Testis (tissue), 2 donors: ENCODE results near the gene EPHB1.

Experiments used
- CTCF ChIP-seq, 3 experiments: fragments of 450-650 bp in 2 of 3; fragments of 200-600 bp in 1 of 3; sonication (generic) in 1 of 3; IDR thresholded peaks; one replicate each; pipeline ENCODE4 v1.5.1; 2016 to 2019; ENCODE audit warnings: antibody characterized with exemption in 3 of 3, mild to moderate bottlenecking in 2 of 3, moderate library complexity in 1 of 3
- POLR2A ChIP-seq: fragments of 450-650 bp; IDR thresholded peaks from one replicate; pipeline ENCODE4 v1.6.1; 2017; ENCODE audit warnings: antibody characterized with exemption, mild to moderate bottlenecking, moderate library complexity

DNA sequence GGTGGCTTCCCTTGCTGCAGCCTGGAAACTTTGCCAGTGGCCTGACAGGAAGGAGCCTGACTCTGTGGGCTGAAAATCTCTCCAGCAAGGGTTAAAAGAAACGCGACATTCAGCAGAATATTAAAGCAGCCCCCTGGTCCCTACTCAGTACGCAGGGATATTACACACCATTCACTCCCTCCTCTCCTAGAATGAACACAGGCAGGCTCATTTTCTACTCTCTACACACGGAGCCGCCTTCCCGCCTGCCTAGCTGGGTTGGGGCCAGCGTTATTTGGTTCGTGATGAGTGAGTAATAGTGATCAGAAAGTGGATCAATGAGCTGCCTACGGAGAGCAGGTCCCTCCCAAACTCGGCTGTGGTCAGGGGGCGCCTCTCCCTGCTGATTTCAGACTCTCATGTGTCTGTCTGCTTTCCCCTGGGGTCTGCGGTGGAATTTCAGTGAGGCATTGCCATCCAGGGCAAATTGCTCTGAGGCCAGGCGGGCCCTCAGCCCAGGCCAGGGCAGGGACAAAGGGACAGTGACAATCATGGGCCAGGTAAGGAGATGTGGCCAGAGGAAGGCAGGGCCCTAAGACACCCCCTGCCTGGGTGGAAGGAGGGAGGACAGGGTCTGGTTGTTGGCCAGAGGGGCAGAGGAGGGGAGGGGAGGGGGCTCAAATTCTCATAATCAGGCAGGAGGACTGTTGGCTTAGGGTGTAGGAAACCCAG lies 2.8 kb downstream of the EPHB1 start:
- no peak for TF ChIP-seq CTCF (IDR thresholded peaks at IDR 0.05)
- TF ChIP-seq POLR2A = no peak
